GM12878 (cell line): Measurements from ENCODE around the gene TNFRSF14. TPM values are rescaled to one million over a fixed set of nuclear protein-coding genes. Genes with fewer than 3 reads are reported as not detected.

Experiments used
- ATAC-seq: fragments of 200-7000 bp; cut with Tn5 transposase; 3 replicates; pipeline ENCODE4 v1.9.1; 2020; ENCODE audit warnings: mild to moderate bottlenecking, moderate library complexity
- BruUV-seq: library from RNA; stranded (reverse); fragments of 400-500 nt; replicated peaks from 2 replicates; lab custom pipeline; 2021; lab: Mats Ljungman, UMichigan
- CTCF ChIA-PET: fragments of 300-600 bp; sonication (Branson Sonifier 250); formaldehyde crosslinking; extraction: SDS; loops from one replicate; lab custom pipeline; 2021; ENCODE audit warnings: inconsistent platforms; lab: Yijun Ruan, JAX
- POLR2A ChIA-PET: fragments of 350-600 bp; formaldehyde crosslinking; extraction: SDS; loops from one replicate; lab custom pipeline; 2021; ENCODE audit warnings: inconsistent platforms; lab: Charles Lee
- RAD21 ChIA-PET: fragments of 300-600 bp; sonication (Branson Sonifier 250); formaldehyde crosslinking; loops from one replicate; lab custom pipeline; 2023; ENCODE audit warnings: antibody characterized with exemption; ENCODE audit not compliant: unreplicated experiment; lab: Charles Lee
- SMC1A ChIA-PET: fragments of 300-600 bp; sonication (Branson Sonifier 250); formaldehyde crosslinking; loops from one replicate; lab custom pipeline; 2023; ENCODE audit not compliant: unreplicated experiment, uncharacterized antibody; lab: Charles Lee
- DNase-seq: peaks from one replicate; pipeline ENCODE4 v3.0.0-alpha.2; 2011; ENCODE audit warnings: low read depth, low spot score
- FAIRE-seq: peaks from 3 replicates; lab custom pipeline; 2011; peaks lifted over from hg19 to GRCh38; lab: Jason Lieb, UNC
- H2AFZ ChIP-seq: 2 replicates; pipeline ENCODE4 v1.6.0; 2011; ENCODE audit warnings: low read depth, low read length, control low read depth; ENCODE audit not compliant: control insufficient read depth
- H3K27ac ChIP-seq: 2 replicates; pipeline ENCODE4 v1.5.1; 2011; ENCODE audit warnings: control low read depth; ENCODE audit not compliant: control insufficient read depth, insufficient read depth
- H3K27me3 ChIP-seq, 2 experiments: replicated peaks in 1 of 2; 2 replicates each; pipeline versions ENCODE4 v1.6.0 to v1.6.1; 2011; ENCODE audit warnings: low read length in 1 of 2; ENCODE audit not compliant: control insufficient read depth in 2 of 2, insufficient read depth in 2 of 2
- H3K36me3 ChIP-seq, 2 experiments: 2 replicates each; pipeline ENCODE4 v1.5.1; 2011; ENCODE audit warnings: low read length in 1 of 2; ENCODE audit not compliant: control insufficient read depth in 2 of 2, insufficient read depth in 2 of 2
- H3K4me1 ChIP-seq: 2 replicates; pipeline ENCODE4 v1.6.1; 2011; ENCODE audit warnings: mild to moderate bottlenecking, low read length, moderate library complexity, mixed read lengths; ENCODE audit not compliant: control insufficient read depth, insufficient read depth
- H3K4me2 ChIP-seq: 2 replicates; pipeline ENCODE4 v1.6.0; 2011; ENCODE audit warnings: control low read depth; ENCODE audit not compliant: control insufficient read depth, insufficient read depth
- H3K4me3 ChIP-seq: fragments of 200-600 bp; sonication (generic); 2 replicates; pipeline ENCODE4 v1.5.1; 2016
- H3K79me2 ChIP-seq: 2 replicates; pipeline ENCODE4 v1.6.0; 2011; ENCODE audit warnings: low read length; ENCODE audit not compliant: control insufficient read depth, insufficient read depth
- H3K9ac ChIP-seq: 2 replicates; pipeline ENCODE4 v1.8.0; 2011; ENCODE audit warnings: low read length, control low read depth, mixed read lengths; ENCODE audit not compliant: control insufficient read depth, insufficient read depth
- H3K9me3 ChIP-seq: replicated peaks from 3 replicates; pipeline ENCODE4 v1.5.1; 2011; ENCODE audit warnings: mild to moderate bottlenecking, low read length; ENCODE audit not compliant: control insufficient read depth, insufficient read depth
- H4K20me1 ChIP-seq: 2 replicates; pipeline ENCODE4 v1.6.0; 2011; ENCODE audit not compliant: control insufficient read depth, insufficient read depth
- BCL11A ChIP-seq: IDR thresholded peaks from 2 replicates; pipeline ENCODE4 v1.6.1; 2011; ENCODE audit warnings: low read depth, low read length
- BHLHE40 ChIP-seq, 2 experiments: fragments of 450-650 bp in 1 of 2; IDR thresholded peaks; 2 replicates each; pipeline ENCODE4 v1.6.1; 2011 to 2017; ENCODE audit warnings: low read depth in 2 of 2, borderline replicate concordance in 1 of 2, improper control_type of control experiment in 1 of 2, low read length in 1 of 2, mild to moderate bottlenecking in 1 of 2
- CHD2 ChIP-seq: IDR thresholded peaks from 2 replicates; pipeline ENCODE4 v1.6.1; 2011; ENCODE audit warnings: low read depth, low read length, improper control_type of control experiment, borderline replicate concordance
- DPF2 ChIP-seq: fragments of 450-650 bp; IDR thresholded peaks from 2 replicates; pipeline ENCODE4 v1.6.1; 2017; ENCODE audit warnings: mild to moderate bottlenecking
- WGBS: methylation state at CpG from one replicate; pipeline ENCODE4 v1.1.6; 2016; ENCODE audit warnings: low lambda C conversion rate; ENCODE audit not compliant: insufficient replicate concordance, insufficient coverage; ENCODE audit errors: missing lambda C conversion rate; 5-methylcytosine and 5-hydroxymethylcytosine counted together
- in situ Hi-C: fragments of 300-500 bp; cut with MboI; formaldehyde crosslinking; loops from 9 replicates; pipeline ENCODE4 v1.14.3; 2018; ENCODE audit warnings: mixed read lengths
- intact Hi-C: fragments of 100-400 bp; cut with micrococcal nuclease; formaldehyde crosslinking; loops from one replicate; pipeline ENCODE4 v1.14.2; 2022; ENCODE audit not compliant: unreplicated experiment
- polyA plus RNA-seq, 11 experiments: library from polyadenylated mRNA; depleted of rRNA in 4 of 11; unstranded in 6 of 11; stranded (reverse) in 5 of 11; fragments of >200 nt; fragmentation: Nextera tagmentation in 4 of 11; fragmentation: Illumina TruSeq in 1 of 11; extraction: Ambion mirVana in 4 of 11; extraction: Trizol in 1 of 11; gene quantifications; 1 replicate in 1 of 11; 2 replicates in 10 of 11; pipeline versions ENCODE4 v1.2.1 to v1.2.3, GENCODE V29; 2011 to 2016; ENCODE audit warnings: inconsistent platforms in 2 of 11, missing spikeins in 2 of 11, low read depth in 1 of 11
- total RNA-seq, 4 experiments: library from RNA; depleted of rRNA in 3 of 4; stranded (reverse); fragments of >200 nt in 3 of 4; fragmentation: Illumina TruSeq in 1 of 4; extraction: Trizol in 1 of 4; gene quantifications; 2 replicates each; pipeline versions ENCODE4 v1.2.1 to v1.2.3, GENCODE V29; 2013 to 2021
- TF ChIP-seq, protein P1 (sequence below): IDR thresholded peaks from 2 replicates; pipeline ENCODE4 v1.6.1; 2011; ENCODE audit warnings: mild to moderate bottlenecking, low read depth, low read length, moderate library complexity; ENCODE audit not compliant: insufficient replicate concordance
- TF ChIP-seq, protein P2 (sequence below): fragments of 450-650 bp; IDR thresholded peaks from 2 replicates; pipeline ENCODE4 v1.6.1; 2016; ENCODE audit warnings: mild to moderate bottlenecking

Gene TNFRSF14
- total and polyA plus RNA-seq, 10 of the 15 experiments (the other 5 are each of a cell fraction or from before 2014, with no cell fraction given) = 0.43 to 114 (median 41.5) TPM

DNA sequence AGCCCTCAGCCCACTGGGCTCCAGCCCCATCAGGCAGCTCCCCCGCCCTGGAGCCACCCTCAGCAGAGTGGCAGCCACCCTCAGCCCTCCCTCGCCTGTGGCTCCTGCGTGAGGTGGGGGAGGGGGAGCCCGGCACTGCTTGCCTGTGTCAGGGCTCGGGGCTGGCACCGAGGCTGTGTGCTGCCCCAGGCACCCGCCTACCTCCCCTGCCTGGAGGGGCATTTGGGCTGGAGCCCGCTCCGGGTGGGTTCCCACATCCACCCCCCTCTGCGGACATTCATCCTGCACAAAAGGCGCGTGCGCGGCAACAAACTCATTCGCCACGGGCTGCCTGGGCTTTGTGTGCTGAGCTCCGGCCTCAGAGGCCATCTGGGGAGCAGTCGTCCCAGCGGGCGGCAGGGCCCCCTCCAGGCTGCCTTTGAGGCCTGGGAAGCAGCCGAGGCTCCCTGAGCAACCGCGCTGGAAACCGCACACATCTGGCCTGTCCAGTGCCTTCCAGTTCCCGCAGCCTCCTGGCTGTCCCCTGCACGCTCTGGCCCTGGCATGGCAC is 12.6 kb upstream of the TNFRSF14 start:
- POLR2A ChIA-PET = interaction anchor here (0.9 to 1.4 kb wide), 2 partner anchors 14 to 17 kb away, joined by 4 read pairs; partner anchors contain the start of genes HES5 and PANK4
- BruUV-seq = no TSS peak
- H3K4me1 ChIP-seq = peaks cover 18% of the 10 kb centered on the region
- DNase-seq (no peak), ATAC-seq (no peak), FAIRE-seq (no peak)
- no peak overlapping the region for H3K27ac ChIP-seq
- RAD21 ChIA-PET = interaction anchor here (7.1 kb wide), 1 partner anchor 18 kb away, joined by 86 read pairs; the partner anchor contains the start of gene PANK4
- H3K4me3 ChIP-seq = no peak overlapping the region
- SMC1A ChIA-PET = no interaction called here
- WGBS = 18% methylated on average over 26 of the region's 26 CpGs
- H4K20me1 ChIP-seq = no peaks in the 10 kb centered on the region
- peaks cover 5% of the 10 kb centered on the region; the same call in 1 of the 2 replicates for H3K79me2 ChIP-seq
- H3K9ac ChIP-seq = no peak overlapping the region
- intact Hi-C loops (loop anchor here (10.0 kb wide), 1 partner anchor 239 kb away; no protein-coding TSS in a partner anchor), in situ Hi-C loops (no loop called here)
- H3K4me2 ChIP-seq = peak overlapping the region; percentile 51; the same call in 1 of the 2 replicates
- TF ChIP-seq DPF2 = 0 out of 2 replicates have a peak, but pooled peaks have one; percentile 29
- no peak for TF ChIP-seq BCL11A
- TF ChIP-seq, protein P1, sequence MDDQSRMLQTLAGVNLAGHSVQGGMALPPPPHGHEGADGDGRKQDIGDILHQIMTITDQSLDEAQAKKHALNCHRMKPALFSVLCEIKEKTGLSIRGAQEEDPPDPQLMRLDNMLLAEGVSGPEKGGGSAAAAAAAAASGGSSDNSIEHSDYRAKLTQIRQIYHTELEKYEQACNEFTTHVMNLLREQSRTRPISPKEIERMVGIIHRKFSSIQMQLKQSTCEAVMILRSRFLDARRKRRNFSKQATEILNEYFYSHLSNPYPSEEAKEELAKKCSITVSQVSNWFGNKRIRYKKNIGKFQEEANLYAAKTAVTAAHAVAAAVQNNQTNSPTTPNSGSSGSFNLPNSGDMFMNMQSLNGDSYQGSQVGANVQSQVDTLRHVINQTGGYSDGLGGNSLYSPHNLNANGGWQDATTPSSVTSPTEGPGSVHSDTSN = no peak
- 0 out of 4 replicates have a peak, but pooled peaks of 1 of the 2 experiments have one; percentile 10 for TF ChIP-seq BHLHE40 (IDR thresholded peaks at IDR 0.05; ENCODE audit: borderline replicate concordance in 1 of 2, low read depth in 2 of 2, low read length in 1 of 2)
- 0 out of 2 replicates have a peak, but pooled peaks have one; percentile 21 for TF ChIP-seq CHD2
- TF ChIP-seq, protein P2, sequence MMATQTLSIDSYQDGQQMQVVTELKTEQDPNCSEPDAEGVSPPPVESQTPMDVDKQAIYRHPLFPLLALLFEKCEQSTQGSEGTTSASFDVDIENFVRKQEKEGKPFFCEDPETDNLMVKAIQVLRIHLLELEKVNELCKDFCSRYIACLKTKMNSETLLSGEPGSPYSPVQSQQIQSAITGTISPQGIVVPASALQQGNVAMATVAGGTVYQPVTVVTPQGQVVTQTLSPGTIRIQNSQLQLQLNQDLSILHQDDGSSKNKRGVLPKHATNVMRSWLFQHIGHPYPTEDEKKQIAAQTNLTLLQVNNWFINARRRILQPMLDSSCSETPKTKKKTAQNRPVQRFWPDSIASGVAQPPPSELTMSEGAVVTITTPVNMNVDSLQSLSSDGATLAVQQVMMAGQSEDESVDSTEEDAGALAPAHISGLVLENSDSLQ = peak; percentile 59
- TF ChIP-seq, all 136 proteins: peak for 4
- CTCF ChIA-PET = interaction anchor here (0.8 kb wide), 1 partner anchor 349 kb away, joined by 3 read pairs; the partner anchor contains the start of gene FAAP20
- Histone ChIP-seq H3K36me3 (no peaks in the 10 kb centered on the region), H2AFZ (no peak overlapping the region), H3K9me3 (no peaks in the 10 kb centered on the region), H3K27me3 (no peaks in the 10 kb centered on the region; a peak in 1 of 4 replicates)
